ENCODE measurements around the gene TMPRSS12. TPM values are rescaled to one million over a fixed set of nuclear protein-coding genes. Genes with fewer than 3 reads are reported as not detected.
A peak's percentile ranks its signal among the peaks of the same experiment; 100 is the strongest.
"Not testable (repeated sequence)": the region's sequence is repeated elsewhere in the genome, so short reads cannot be mapped to it uniquely, and the experiment has no call there.

The TMPRSS12 gene
- total and polyA plus RNA-seq, 2 experiments from 2014 or later, result not detected

DNA sequence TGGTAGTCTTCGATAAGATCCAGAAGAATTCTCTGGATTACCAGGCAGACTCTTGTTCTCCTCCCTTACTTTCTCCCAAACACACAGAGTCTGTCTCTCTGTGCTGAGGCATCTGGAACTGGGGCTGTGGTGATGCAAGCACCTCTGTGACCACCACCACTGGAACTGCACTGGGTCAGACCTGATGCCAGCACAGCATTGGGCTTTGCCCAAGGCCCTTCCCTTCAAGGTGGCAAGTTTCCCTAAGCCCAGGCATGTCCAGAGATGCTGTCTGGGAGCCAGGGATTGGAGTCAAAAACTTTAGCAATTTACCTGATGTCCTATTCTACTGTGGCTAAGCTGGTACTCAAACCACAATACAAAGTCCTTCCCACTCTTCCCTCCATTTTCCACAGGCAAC, 14.6 kb upstream of the TMPRSS12 start:
- 100% methylated on average over 1 of the region's 1 CpG for WGBS, 2 experiments (ENCODE audit: low coverage in 1 of 2, low lambda C conversion rate in 2 of 2, missing lambda C conversion rate in 2 of 2)
- in situ Hi-C loops (cut with MboI), result no loop called here
- no peak overlapping the region for H3K9ac ChIP-seq

DNA sequence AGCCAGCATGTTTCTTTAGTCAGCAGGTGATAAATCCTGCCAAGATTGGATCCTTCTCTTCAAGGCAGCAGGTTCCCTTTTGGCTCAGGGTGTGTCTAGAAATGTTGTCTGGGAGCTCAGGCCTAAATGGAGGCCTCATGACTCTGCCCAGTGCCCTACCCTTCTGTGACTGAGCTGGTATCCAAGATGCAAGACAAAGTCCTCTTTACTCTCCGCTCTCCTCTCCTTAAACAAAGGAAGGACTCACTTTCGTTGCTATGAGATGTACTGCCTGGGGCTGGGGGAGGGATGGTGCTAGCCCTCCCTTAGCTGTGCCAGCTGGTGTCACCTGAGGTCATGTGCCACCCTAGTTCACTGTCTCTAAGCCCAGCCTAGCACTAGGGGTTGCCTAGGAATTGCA, 13.8 kb upstream of the TMPRSS12 start:
- WGBS, 2 experiments (ENCODE audit: low coverage in 1 of 2, low lambda C conversion rate in 2 of 2, missing lambda C conversion rate in 2 of 2), result 86 to 100% methylated on average over 2 of the region's 2 CpGs
- H3K4me2 ChIP-seq (ENCODE audit: unreplicated experiment), result no peak overlapping the region
- H2AFZ ChIP-seq, result no peak overlapping the region
- H3K9me3 ChIP-seq (ENCODE audit: low read depth), result no peaks in the 10 kb centered on the region
- in situ Hi-C loops (cut with MboI), result no loop called here
- no peaks in the 10 kb centered on the region for H3K9me2 ChIP-seq (ENCODE audit: insufficient read depth)
- H3K27ac ChIP-seq, result no peak overlapping the region
- peaks cover 4% of the 10 kb centered on the region; the same call in 1 of the 2 replicates for H3K4me1 ChIP-seq (ENCODE audit: insufficient read depth)
- H3K79me2 ChIP-seq (ENCODE audit: insufficient read depth), result no peaks in the 10 kb centered on the region
- no peaks in the 10 kb centered on the region for H4K20me1 ChIP-seq (ENCODE audit: insufficient read depth)
- no peaks in the 10 kb centered on the region for H3K36me3 ChIP-seq (ENCODE audit: low read depth)
- no peak for DNase-seq
- H3K4me3 ChIP-seq, result no peak overlapping the region
- no peak overlapping the region for H3K9ac ChIP-seq
- TF ChIP-seq EZH2phosphoT487 (IDR thresholded peaks at IDR 0.05; ENCODE audit: insufficient read depth, low read depth), result no peak
- no peak for TF ChIP-seq EZH2 (IDR thresholded peaks at IDR 0.05; ENCODE audit: insufficient read depth, poor library complexity, severe bottlenecking)
- H3K27me3 ChIP-seq (replicated peaks; ENCODE audit: insufficient read depth), result no peaks in the 10 kb centered on the region
- peaks cover 12% of the 10 kb centered on the region for H3F3A ChIP-seq (ENCODE audit: insufficient read depth)

More for the DNA sequence above, 14.6 kb upstream of the TMPRSS12 start:
- H3K4me2 ChIP-seq (ENCODE audit: unreplicated experiment), result no peak overlapping the region
- no peak overlapping the region for H3K27ac ChIP-seq
- H3K9me3 ChIP-seq (ENCODE audit: low read depth), result no peaks in the 10 kb centered on the region
- no peak for DNase-seq
- no peaks in the 10 kb centered on the region for H3K36me3 ChIP-seq (ENCODE audit: low read depth)
- no peak overlapping the region for H2AFZ ChIP-seq
- H3K4me3 ChIP-seq, result no peak overlapping the region
- H4K20me1 ChIP-seq (ENCODE audit: insufficient read depth), result no peaks in the 10 kb centered on the region
- H3K79me2 ChIP-seq (ENCODE audit: insufficient read depth), result no peaks in the 10 kb centered on the region
- H3K4me1 ChIP-seq (ENCODE audit: insufficient read depth), result peaks cover 4% of the 10 kb centered on the region; the same call in 1 of the 2 replicates
- no peak for TF ChIP-seq EZH2phosphoT487 (IDR thresholded peaks at IDR 0.05; ENCODE audit: insufficient read depth, low read depth)
- no peak for TF ChIP-seq EZH2 (IDR thresholded peaks at IDR 0.05; ENCODE audit: insufficient read depth, poor library complexity, severe bottlenecking)
- no peaks in the 10 kb centered on the region for H3K9me2 ChIP-seq (ENCODE audit: insufficient read depth)
- H3K27me3 ChIP-seq (replicated peaks; ENCODE audit: insufficient read depth), result no peaks in the 10 kb centered on the region
- peaks cover 15% of the 10 kb centered on the region for H3F3A ChIP-seq (ENCODE audit: insufficient read depth)

DNA sequence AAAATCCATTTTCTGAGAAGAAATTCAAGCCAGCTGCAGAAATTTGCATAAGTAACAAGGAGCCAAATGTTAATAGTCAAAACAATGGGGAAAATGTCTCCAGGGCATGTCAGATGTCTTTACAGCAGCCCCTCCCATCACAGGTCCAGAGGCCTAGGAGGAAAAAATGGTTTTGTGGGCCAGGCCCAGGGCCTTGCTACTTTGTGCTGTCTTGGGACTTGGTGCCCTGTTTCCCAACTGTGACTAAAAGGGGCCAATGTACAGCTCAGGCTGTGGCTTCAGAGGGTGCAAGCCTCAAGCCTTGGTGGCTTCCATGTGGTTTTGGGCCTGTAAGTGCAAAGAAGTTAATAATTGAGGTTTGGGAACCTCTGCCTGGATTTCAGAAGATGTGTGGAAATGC, 8.9 kb upstream of the TMPRSS12 start:
- H3K27ac ChIP-seq; H3F3A ChIP-seq (ENCODE audit: insufficient read depth); in situ Hi-C loops (cut with MboI); H3K4me1 ChIP-seq (ENCODE audit: insufficient read depth); H3K9ac ChIP-seq; H4K20me1 ChIP-seq (ENCODE audit: insufficient read depth); H3K9me2 ChIP-seq (ENCODE audit: insufficient read depth); H3K4me3 ChIP-seq; DNase-seq; H3K27me3 ChIP-seq (replicated peaks; ENCODE audit: insufficient read depth); H3K36me3 ChIP-seq (ENCODE audit: low read depth); H3K9me3 ChIP-seq (ENCODE audit: low read depth); H3K4me2 ChIP-seq (ENCODE audit: unreplicated experiment); H2AFZ ChIP-seq; H3K79me2 ChIP-seq (ENCODE audit: insufficient read depth): not testable (repeated sequence)

DNA sequence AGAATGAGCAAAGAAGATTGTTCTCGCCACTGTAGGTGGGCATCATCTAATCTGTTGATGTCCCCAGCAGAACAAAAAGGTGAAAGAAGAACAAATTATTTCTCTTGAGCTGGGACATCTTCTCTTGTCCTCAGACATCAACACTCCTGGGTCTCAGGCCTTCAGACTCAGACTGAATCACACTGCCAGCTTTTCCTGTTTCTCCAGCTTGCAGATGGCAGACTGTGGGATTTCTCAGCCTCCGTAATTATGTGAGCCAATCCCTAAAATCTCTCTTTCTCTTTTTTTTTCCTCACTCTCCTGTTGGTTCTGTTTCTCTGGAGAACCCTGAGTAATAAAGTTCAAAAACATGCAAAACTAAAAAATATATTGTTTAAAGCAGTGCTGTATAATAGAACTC, 3.7 kb upstream of the TMPRSS12 start:
- Histone ChIP-seq H3K9me3 (ENCODE audit: low read depth) (no peaks in the 10 kb centered on the region), H2AFZ (peak overlapping the region; percentile 28; the same call in 1 of the 2 replicates), H3K9ac (no peak overlapping the region), H3K4me3 (no peak overlapping the region), H4K20me1 (ENCODE audit: insufficient read depth) (no peaks in the 10 kb centered on the region), H3K9me2 (ENCODE audit: insufficient read depth) (no peaks in the 10 kb centered on the region), H3K4me2 (ENCODE audit: unreplicated experiment) (no peak overlapping the region), H3F3A (ENCODE audit: insufficient read depth) (peaks cover 10% of the 10 kb centered on the region; the same call in 1 of the 2 replicates), H3K36me3 (ENCODE audit: low read depth) (no peaks in the 10 kb centered on the region), H3K4me1 (ENCODE audit: insufficient read depth) (0 out of 2 replicates have a peak, but pooled peaks cover 7% of the 10 kb centered on the region), H3K27ac (no peak overlapping the region), H3K27me3 (replicated peaks; ENCODE audit: insufficient read depth) (no peaks in the 10 kb centered on the region; the same call in 1 of the 2 replicates), H3K79me2 (ENCODE audit: insufficient read depth) (no peaks in the 10 kb centered on the region)
- TF ChIP-seq EZH2 (IDR thresholded peaks at IDR 0.05; ENCODE audit: insufficient read depth, poor library complexity, severe bottlenecking), result no peak
- no peak for TF ChIP-seq EZH2phosphoT487 (IDR thresholded peaks at IDR 0.05; ENCODE audit: insufficient read depth, low read depth)
- in situ Hi-C loops (cut with MboI), result no loop called here
- 58 to 61% methylated on average over 2 of the region's 2 CpGs for WGBS, 2 experiments (ENCODE audit: low coverage in 1 of 2, low lambda C conversion rate in 2 of 2, missing lambda C conversion rate in 2 of 2)
- peak; percentile 36 for DNase-seq

Measured in GM23248 (cell line).